MG63 (cell line): ENCODE measurements around the gene SMIM10L1. TPM values are rescaled to one million over a fixed set of nuclear protein-coding genes. Genes with fewer than 3 reads are reported as not detected.

Experiments used
- DNase-seq: peaks from one replicate; pipeline ENCODE4 v3.0.0-alpha.2; 2020
- H3K27me3 ChIP-seq: fragments of 250-450 bp; sonication (Bioruptor Pico); 2 replicates; pipeline ENCODE4 v1.5.1; 2020; ENCODE audit warnings: mild to moderate bottlenecking, moderate library complexity
- H3K36me3 ChIP-seq: fragments of 250-450 bp; sonication (Bioruptor Pico); 2 replicates; pipeline ENCODE4 v1.5.1; 2020; ENCODE audit warnings: mild to moderate bottlenecking, moderate library complexity
- H3K4me3 ChIP-seq: fragments of 250-450 bp; sonication (Bioruptor Pico); 2 replicates; pipeline ENCODE4 v1.5.1; 2020; ENCODE audit warnings: mild to moderate bottlenecking, moderate library complexity
- H3K9me3 ChIP-seq: fragments of 250-450 bp; sonication (Bioruptor Pico); 2 replicates; pipeline ENCODE4 v1.5.1; 2020; ENCODE audit warnings: mild to moderate bottlenecking, moderate library complexity
- total RNA-seq: library from RNA; depleted of rRNA; stranded (reverse); fragments of >200 nt; shearing (Covaris generic); gene quantifications from 2 replicates; pipeline ENCODE4 v1.2.3, GENCODE V29; 2014; ENCODE audit warnings: low replicate concordance; rRNA removed

SMIM10L1 gene
- total RNA-seq, result 5.2 and 8.0 TPM in 2 replicates

DNA sequence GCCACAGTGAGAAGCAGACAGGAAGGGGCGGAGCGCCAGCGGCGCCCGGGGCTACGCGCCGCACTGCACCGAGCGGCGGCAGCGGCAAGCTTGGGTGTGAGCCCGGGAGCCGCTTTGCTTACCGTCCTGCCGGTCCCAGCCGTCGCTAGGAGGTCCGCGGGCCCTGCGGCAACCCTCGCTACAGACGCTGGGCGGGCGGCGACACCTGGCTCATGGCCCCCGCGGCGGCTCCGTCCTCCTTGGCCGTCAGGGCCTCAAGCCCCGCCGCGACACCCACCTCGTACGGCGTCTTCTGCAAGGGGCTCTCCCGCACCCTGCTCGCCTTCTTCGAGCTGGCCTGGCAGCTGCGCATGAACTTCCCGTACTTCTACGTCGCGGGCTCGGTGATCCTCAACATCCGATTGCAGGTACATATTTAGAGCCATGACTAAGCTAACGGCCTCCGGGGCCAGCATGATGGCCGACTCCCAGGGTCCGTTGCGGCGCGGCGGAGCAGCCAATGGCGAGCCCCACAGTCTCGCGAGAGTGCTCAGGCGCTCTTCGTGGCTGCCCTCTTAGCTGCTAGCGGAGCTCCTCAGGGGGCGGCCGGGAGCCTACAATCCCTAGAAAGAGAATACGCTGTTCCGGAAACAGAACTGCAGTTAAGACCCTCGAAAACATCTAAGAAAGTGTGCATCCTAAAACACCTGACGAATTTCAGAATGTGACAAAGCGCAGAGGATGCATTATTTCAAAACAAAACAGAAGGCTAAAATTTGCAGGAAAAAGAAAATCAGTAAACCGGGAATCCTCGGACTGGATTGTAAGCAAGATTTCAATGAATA is at the start of gene SMIM10L1:
SMIM10L1 (plus strand) TSS at position 50 of the 824 bp plus-strand sequence; CDS start at position 213, 163 bp downstream.
- Histone ChIP-seq H3K9me3 (no peaks in the 10 kb centered on the region), H3K27me3 (no peaks in the 10 kb centered on the region), H3K4me3 (peak within 1 kb of the TSS; percentile 90), H3K36me3 (peaks cover 47% of the 10 kb centered on the region)
- DNase-seq, result peak; percentile 94

DNA sequence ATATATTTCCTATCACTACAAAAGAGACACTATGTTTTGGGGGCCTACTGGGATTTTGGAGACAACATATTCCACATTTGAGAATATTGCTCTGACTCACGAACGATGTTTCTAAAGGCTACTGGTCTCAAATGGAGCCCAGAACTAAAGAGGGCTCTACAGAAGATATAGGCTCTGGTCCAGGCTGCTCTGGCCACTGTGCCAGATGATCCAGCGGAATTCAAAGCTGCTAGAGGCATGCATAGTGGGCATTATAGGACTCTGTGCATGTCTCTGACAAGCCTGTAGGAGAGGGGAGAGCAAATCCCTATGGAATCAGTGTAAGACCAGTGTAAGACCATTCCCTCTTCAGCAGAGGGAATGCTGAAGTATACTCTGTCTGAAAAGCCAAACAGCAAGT is 40.6 kb upstream of the SMIM10L1 start:
- Histone ChIP-seq H3K36me3 (no peaks in the 10 kb centered on the region; the same call in 1 of the 2 replicates), H3K9me3 (no peaks in the 10 kb centered on the region), H3K27me3 (no peaks in the 10 kb centered on the region), H3K4me3 (no peak overlapping the region)
- no peak for DNase-seq

DNA sequence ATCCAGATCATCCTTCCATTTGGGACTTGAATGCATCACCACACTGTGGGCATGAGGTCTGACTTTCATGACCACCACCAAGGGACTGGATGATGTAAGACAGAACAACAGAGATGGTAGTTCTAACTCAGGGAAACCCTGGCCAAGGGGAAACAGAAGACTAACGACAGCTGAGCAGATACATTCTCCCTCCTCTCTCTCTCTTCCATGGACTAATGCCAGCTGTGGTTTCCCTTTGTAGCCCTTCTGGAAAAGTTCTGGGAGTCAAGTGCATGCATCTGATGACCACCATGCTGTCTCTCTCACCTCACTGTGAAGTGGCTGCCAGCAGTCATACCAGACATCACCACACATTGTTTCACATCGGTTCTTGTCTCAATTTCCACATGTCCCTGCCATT is 40.0 kb upstream of the SMIM10L1 start:
- Histone ChIP-seq H3K4me3 (no peak overlapping the region), H3K36me3 (no peaks in the 10 kb centered on the region; the same call in 1 of the 2 replicates), H3K27me3 (no peaks in the 10 kb centered on the region), H3K9me3 (no peaks in the 10 kb centered on the region)
- DNase-seq, result no peak

DNA sequence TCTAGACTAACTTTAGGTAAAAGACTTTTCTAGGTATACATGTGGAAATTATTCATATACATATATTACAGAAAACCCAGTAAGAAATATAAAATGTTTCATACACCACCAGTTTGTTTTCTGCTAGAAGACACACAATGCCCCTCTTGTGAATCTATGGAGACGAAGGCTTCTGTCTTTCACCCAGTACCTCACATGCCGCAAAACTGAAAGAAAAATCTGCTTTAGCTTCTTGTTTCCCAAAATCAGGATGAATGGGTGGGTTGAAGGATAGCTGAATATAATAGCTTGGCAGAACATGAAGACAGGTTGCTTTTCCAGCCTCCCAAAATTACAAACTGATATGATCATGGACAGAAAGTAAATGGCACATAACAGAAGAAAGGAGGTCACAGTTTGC is 37.8 kb upstream of the SMIM10L1 start:
- H3K4me3 ChIP-seq, result no peak overlapping the region
- no peaks in the 10 kb centered on the region for H3K27me3 ChIP-seq
- no peak for DNase-seq
- no peaks in the 10 kb centered on the region; the same call in 1 of the 2 replicates for H3K36me3 ChIP-seq
- no peaks in the 10 kb centered on the region for H3K9me3 ChIP-seq

DNA sequence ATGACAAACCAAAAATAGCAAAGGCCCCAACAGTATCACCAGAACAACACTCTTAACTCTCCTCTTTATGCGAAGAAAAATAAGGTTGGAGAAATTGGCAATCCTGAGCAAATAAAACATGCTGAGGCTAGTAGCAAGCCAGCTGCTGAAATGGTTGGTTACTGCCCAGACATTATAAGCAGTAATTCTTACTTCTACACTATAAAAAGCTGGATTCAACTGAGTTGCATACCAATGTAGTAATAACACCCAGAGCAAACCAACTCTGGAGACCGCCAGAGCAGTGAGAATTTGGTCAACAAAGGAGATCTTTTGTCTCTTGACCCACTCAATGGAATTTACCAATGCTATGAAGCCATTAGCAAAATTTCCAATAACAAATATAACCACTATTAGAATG is 37.2 kb upstream of the SMIM10L1 start:
- no peak overlapping the region for H3K4me3 ChIP-seq
- H3K9me3 ChIP-seq, result no peaks in the 10 kb centered on the region
- H3K36me3 ChIP-seq, result no peaks in the 10 kb centered on the region
- H3K27me3 ChIP-seq, result no peaks in the 10 kb centered on the region
- DNase-seq, result no peak

DNA sequence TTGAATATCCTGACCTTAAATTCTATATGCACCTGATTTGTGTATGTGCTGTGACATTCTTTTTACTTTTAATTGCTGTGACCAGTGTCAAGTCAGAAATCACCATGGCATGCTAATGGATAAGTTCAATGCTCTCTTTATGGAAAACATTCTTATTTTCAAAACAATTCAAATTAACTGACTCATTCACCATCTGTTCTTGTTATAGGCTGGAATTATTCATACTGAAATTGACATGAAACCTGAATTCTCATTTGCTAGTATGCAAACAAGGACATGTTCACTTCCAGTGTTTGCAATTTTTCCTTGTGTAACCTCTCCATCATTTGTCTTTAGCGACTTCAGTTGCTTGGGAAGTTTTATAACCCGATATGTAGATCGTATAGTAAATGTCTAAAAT is 36.7 kb upstream of the SMIM10L1 start, which contains the start of gene TAS2R30:
TAS2R30 (minus strand) TSS at position 340 of the 400 bp plus-strand sequence. CDS start 400 bp downstream, outside the sequence.
- no peaks in the 10 kb centered on the region for H3K9me3 ChIP-seq
- no peaks in the 10 kb centered on the region; the same call in 1 of the 2 replicates for H3K36me3 ChIP-seq
- DNase-seq, result no peak
- no peaks in the 10 kb centered on the region for H3K27me3 ChIP-seq
- no peak within 1 kb of the TSS for H3K4me3 ChIP-seq

DNA sequence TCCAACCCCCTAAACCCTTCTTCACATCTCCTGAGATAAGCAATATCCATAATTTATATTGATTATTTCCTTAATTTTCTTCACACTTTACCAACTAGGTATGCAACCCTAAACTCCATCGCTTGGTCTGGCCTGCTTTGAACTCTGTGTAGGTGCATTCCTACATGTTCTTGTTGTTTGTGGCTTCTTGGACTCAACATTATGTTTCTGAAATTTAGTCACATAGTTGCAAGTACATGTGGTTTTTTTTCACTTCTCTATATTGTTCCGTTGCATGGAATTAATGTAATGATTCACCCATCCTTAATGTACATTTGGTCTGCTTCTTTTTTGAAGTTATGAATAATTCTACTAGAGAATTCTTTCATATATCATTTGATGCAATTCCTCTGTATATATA is 34.9 kb upstream of the SMIM10L1 start:
- no peaks in the 10 kb centered on the region for H3K27me3 ChIP-seq
- peaks cover 4% of the 10 kb centered on the region for H3K36me3 ChIP-seq
- H3K4me3 ChIP-seq, result no peak overlapping the region
- DNase-seq, result no peak
- H3K9me3 ChIP-seq, result no peaks in the 10 kb centered on the region

DNA sequence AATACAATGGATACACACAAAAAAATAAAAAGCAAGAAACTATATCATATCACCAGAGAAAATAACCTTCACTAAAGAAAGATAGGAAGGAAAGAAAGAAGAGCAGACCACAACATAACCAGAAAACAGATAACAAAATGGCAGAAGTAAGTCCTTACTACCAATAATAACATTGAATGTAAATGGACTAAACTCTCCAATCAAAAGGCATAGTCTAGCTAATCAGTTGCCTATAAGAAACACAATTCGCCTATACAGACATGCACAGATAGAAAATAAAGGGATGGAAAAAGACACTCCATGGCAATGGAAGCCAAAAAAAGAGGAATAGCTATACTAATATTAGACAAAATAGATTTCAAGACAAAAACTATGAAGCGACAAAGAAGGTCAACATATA is 27.6 kb upstream of the SMIM10L1 start:
- H3K9me3 ChIP-seq, result peaks cover 4% of the 10 kb centered on the region; the same call in 1 of the 2 replicates
- DNase-seq, result no peak

DNA sequence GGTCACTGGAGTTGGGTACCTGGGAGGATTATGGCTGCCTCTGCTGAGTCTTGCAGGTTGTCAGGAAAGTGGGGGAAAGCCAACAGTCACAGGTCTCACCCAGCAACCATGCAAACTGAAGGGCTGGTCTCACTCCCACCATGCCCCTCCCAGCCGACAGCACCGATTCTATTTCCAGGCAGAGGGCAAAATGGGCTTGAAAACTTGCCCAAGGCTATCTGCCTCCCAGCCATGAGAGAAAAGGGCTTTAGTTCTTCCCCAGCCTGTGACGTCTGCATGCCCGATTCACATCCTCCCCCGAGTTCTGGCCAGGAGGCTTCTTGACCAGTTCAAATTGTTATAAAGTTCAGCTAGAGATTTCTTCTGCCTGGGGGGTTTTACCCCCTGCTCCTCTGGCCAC is 26.7 kb upstream of the SMIM10L1 start:
- peaks cover 4% of the 10 kb centered on the region for H3K9me3 ChIP-seq
- DNase-seq, result no peak
- peaks cover 13% of the 10 kb centered on the region for H3K36me3 ChIP-seq
- H3K4me3 ChIP-seq, result no peak overlapping the region
- no peaks in the 10 kb centered on the region for H3K27me3 ChIP-seq

More for the DNA sequence above, 27.6 kb upstream of the SMIM10L1 start:
- H3K27me3 ChIP-seq, result no peaks in the 10 kb centered on the region
- H3K4me3 ChIP-seq, result no peak overlapping the region
- H3K36me3 ChIP-seq, result peaks cover 13% of the 10 kb centered on the region

DNA sequence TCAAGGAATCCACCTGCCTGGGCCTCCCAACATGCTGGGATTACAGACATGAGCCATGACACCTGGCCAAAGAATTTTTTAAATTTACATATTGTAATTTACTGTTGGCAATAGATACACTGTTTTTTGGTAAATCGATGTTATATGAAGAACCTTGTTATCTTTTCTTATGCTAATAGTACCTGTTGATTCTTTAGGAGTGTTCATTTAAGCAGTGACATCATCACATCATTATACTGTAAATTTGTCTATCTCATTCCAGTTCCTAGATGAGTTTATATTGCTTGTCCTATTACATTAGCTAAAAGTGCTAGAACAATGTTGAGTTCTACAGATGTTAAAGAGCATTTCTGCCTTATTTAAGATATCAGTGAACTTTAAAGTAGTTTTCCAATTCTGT is 23.6 kb upstream of the SMIM10L1 start:
- no peaks in the 10 kb centered on the region for H3K27me3 ChIP-seq
- no peak overlapping the region for H3K4me3 ChIP-seq
- peaks cover 4% of the 10 kb centered on the region for H3K9me3 ChIP-seq
- DNase-seq, result no peak
- H3K36me3 ChIP-seq, result peaks cover 4% of the 10 kb centered on the region

DNA sequence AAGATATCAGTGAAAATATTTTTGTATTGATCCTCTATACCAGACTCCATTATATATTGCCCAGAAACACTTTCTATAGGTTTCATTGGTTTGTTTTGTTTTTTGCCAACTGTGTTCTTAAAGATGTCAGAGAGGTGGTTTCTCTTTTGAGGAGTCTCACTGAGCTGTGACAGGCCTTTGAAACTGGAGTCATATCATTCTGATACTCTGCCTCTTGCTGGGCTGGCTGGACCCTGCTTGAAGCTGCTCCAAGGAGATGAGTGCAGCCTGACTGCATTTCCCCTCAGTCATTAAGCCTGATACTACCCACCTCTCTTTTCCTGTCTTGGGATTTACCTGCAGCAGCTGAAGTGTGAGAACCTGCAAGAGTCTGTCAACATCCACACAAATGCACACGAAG is 20.2 kb upstream of the SMIM10L1 start:
- DNase-seq, result no peak
- H3K4me3 ChIP-seq, result no peak overlapping the region
- H3K9me3 ChIP-seq, result no peaks in the 10 kb centered on the region; the same call in 1 of the 2 replicates
- H3K27me3 ChIP-seq, result no peaks in the 10 kb centered on the region
- H3K36me3 ChIP-seq, result peaks cover 4% of the 10 kb centered on the region

DNA sequence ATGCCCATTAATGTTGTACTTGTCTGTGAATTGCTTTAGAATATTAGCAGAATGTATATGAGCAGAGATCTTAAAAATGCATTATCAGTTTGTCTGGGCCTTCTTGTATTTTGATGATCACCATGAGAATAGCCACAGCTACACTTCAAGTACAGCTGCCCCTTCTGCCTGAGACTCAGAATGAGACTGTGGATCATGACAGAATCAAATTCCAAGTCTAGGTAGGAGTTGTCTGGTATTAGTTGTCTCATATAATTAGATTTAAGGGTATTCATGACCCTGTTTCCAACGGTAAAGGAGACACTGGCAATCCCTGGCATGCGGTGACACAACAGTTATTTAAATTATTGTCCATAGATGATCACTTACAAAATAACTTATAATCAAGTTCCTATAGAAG is 18.3 kb upstream of the SMIM10L1 start:
- Histone ChIP-seq H3K9me3 (peaks cover 5% of the 10 kb centered on the region; the same call in 1 of the 2 replicates), H3K4me3 (no peak overlapping the region), H3K36me3 (peaks cover 9% of the 10 kb centered on the region), H3K27me3 (no peaks in the 10 kb centered on the region)
- DNase-seq, result no peak

DNA sequence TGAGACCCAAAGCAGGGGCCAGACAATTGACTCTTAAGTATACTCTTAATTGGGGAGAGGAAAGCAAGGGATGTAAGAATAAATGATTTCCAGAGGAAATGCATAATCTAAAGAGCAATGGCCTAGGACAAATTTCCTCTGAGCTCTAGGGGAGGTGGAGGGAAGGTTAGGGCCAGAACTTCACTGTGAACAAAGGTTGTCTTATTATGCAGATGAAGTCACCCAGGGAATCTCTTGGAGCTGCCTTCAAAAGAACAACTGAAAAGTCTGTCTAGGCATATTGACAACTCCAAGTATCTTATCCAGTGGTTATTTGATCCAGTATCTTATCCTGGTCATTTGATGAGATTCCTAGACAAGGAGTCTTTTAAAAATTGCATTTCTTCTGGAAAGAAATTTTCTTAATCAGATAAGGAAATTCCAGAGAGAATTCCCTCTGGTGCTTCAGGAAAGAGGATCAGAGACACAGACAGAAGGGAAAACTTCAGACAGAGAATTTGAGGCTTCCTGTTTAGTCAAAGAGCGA is 16.5 kb upstream of the SMIM10L1 start:
- Histone ChIP-seq H3K9me3 (peaks cover 7% of the 10 kb centered on the region; the same call in 1 of the 2 replicates), H3K4me3 (no peak overlapping the region), H3K27me3 (no peaks in the 10 kb centered on the region), H3K36me3 (peaks cover 16% of the 10 kb centered on the region)
- no peak for DNase-seq

DNA sequence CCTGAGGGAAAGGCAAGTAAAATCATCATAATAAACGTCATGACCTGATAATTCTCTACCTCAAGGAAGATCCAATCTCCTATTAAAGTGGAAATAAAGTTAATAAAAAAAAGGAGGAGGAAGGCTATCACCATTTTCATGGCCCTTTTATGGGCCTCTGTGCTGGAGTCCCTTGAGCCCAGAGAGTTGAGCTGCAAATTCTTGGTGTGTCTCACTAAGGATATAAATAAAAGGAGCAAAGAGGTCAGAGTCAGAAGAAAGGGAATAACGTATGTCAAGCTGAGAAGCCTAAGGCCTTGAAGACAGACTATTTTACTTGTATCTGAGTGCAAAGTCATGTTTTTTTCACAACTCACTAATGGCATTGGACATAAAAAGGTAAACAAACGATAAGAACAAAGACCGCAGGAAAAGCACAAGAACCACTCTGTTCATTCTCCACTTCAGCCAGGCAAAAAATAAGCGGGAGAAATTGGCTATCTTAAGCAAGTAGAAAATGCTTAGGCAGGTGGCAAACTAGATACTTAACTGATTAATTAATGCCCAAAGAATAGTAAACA is 12.0 kb upstream of the SMIM10L1 start:
- no peaks in the 10 kb centered on the region for H3K27me3 ChIP-seq
- H3K36me3 ChIP-seq, result peaks cover 25% of the 10 kb centered on the region
- H3K9me3 ChIP-seq, result peaks cover 7% of the 10 kb centered on the region; the same call in 1 of the 2 replicates
- H3K4me3 ChIP-seq, result no peak overlapping the region
- DNase-seq, result no peak

DNA sequence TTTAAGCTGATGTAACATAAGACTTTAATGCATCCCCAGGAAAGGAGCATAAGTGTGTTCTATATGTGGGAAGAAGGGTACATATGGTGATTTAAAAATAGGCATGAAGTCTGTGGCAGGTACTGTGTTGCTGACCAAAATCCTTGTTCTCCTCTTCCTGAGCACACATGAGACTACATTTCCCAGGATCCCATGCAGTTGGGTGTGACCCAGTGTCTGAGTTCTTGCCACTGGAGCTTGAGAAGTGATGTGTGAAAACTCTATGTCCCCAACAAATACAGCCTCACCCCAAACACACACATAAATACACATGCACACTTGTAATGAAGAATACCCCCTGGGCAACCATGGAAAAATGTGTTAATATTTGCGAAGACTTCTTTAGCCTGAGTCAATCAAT is 8.5 kb upstream of the SMIM10L1 start:
- Histone ChIP-seq H3K36me3 (peaks cover 42% of the 10 kb centered on the region), H3K27me3 (no peaks in the 10 kb centered on the region), H3K4me3 (no peak overlapping the region), H3K9me3 (0 out of 2 replicates have a peak, but pooled peaks cover 2% of the 10 kb centered on the region)
- DNase-seq, result no peak

DNA sequence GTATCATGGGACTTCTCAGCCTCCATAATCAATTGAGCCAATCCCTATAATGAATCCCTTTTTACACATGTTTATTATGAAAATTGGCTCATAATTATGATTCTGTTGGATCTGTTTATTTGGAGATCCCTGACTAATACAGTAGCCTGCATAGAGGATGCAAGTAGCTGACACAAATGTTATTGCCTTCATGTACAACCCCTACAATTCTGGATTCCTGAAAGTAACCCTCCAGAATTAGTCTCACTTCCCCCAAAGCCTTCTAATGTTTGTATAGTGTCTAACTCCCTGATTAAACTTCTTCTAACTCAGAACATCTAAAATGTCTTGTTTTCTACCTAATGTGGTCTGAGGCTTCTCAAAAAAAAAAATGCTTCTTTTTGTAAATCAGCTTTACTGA is 6.6 kb upstream of the SMIM10L1 start:
- H3K36me3 ChIP-seq, result peaks cover 45% of the 10 kb centered on the region

DNA sequence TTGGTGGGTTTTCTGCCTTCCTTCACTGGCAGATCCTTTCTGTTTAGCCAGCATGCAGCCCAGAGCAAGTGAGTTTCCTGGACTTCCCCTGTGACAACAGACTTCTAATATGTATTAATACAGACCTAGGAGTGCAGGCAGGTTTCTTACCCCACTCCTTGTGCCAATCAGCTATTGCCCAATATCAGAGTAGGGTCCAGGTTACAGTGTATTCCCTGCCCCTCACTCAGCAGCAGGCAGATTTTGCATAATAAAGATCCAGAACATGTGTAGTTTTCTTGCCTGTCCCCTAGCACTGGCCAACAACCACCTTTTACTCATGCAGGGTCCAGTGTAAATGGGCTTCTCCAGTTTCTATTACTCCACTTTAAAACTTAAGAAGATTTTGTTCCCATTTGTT is 4.7 kb upstream of the SMIM10L1 start:
- Histone ChIP-seq H3K36me3 (peaks cover 46% of the 10 kb centered on the region), H3K4me3 (no peak overlapping the region), H3K9me3 (no peaks in the 10 kb centered on the region), H3K27me3 (no peaks in the 10 kb centered on the region)
- DNase-seq, result no peak

More for the DNA sequence above, 6.6 kb upstream of the SMIM10L1 start:
- no peak overlapping the region for H3K4me3 ChIP-seq
- no peaks in the 10 kb centered on the region for H3K9me3 ChIP-seq
- DNase-seq, result no peak
- no peaks in the 10 kb centered on the region for H3K27me3 ChIP-seq
